Measurements from ENCODE around the gene ARRDC4.
"Not testable (repeated sequence)": the region's sequence is repeated elsewhere in the genome, so short reads cannot be mapped to it uniquely, and the experiment has no call there.

The ARRDC4 gene

DNA sequence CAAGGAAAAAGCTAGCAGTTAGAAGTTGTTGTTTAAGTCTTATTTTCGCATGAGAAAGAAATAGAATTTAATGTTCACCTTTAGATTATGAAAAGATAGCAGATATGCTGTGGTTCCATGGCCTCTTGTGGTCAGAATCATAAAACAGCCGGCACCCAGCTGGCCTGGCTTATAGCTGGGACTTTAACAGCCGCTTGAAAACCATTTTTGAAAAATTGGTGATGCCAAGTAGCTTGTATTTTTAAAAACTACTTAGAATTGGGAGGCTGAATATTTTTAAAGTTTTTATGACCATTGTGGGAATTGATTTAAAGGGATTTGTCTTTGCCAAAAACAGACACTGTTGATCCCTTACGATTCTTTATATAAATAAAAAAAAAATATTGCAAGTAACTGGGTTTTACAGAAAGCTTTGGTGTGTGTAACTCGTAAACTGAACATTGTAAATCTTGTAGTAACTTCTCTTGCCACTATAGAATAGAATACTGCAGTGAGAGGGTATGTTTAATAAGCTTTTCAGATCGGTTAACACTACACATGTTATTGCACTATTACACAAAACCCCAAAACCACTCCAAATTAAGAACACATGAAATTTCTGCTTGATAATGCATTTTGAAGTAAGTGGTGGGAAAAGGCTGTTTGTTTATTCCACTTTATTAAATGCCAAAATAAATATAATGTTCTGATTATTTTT lies 6.6 kb downstream of the ARRDC4 start:
- DNase-seq = no peak

DNA sequence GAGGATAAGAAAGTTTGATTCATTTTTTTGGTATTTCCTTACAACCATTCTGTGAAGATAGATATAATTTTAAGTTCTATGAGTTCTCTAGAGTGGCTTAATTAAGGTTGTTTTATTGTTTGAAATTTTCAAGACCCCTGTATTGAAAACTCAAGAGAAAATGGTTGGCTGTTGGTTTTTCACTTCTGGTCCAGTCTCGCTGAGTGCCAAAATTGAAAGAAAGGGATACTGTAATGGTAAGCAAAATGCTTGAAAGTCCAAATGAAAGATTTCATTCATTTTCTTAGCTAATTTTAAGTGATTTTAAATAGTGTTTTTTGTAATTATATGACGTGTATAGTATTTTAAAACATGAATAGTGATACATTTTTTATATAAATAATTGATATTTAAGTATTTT lies 7.4 kb downstream of the ARRDC4 start:
- DNase-seq = no peak

DNA sequence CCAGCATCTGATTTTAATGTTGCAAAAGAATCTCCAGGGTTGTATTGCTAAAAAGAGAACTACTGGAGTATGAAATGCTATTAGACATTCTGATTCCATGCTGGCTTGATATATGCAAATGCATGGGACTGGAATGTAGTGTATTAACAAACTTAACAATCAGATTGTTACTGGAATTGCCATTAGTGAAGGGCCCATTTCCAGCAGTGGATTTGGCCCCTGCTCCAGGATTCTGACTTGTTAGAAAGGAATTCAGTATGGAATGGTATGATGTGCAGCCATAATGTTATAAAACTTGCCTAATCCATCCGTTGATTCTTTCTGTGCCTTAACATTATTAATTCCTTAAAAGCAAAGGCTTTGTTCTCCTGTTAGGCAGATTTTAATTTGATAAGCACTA lies 7.9 kb downstream of the ARRDC4 start:
- DNase-seq = no peak

DNA sequence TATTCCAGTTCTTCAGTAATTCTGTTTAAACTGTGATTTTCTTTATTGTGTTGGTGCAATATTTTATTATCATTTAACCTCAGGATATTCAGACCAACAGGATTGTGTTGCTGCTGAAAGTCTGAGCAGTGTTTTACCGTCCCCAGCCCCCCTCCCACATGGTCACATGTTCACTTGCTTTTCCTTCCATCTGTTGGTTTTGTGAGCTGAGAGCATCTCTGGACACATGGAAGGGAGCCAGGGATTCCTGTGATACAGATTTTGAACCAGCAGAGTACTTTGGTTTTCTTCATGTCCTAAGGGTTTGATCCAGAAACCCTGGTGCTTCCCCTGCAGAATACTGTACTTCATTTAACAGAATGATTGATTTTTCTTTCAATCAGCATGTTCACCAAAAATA lies 11.9 kb downstream of the ARRDC4 start:
- DNase-seq = no peak

GRCh38 chr15:97976129-97976528 lies 15.6 kb downstream of the ARRDC4 start:
- DNase-seq = no peak

DNA sequence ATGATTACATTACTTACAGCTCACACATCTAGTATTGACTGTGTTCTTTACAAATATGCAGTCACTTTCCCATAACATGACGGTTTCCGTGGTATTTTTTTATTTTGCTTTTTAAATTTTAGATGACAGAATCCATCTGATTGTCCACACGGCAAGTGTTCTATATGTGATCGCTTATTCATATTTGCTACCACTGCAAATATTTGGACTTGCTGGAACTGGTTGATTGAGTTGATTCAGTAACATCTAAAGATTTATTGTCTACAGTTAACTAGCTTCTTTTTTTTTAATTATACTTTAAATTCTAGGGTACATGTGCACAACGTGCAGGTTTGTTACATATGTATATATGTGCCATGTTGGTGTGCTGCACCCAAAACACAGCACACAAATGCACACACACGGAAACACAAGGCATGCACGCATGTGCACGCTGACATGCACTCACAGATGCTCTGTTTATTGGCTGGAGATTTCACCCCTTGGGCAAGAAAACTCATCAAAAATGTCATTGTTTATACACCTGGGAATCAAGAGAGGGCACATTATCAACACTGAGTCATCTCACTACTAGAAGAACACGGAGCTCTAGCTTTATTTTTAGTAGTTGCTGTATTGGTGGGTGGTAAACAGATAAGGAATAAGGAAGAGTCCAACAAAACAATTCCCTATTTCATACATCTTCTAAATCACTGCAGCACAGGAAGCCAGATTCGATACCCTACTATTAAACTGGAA lies 16.4 kb downstream of the ARRDC4 start:
- no peak for DNase-seq

DNA sequence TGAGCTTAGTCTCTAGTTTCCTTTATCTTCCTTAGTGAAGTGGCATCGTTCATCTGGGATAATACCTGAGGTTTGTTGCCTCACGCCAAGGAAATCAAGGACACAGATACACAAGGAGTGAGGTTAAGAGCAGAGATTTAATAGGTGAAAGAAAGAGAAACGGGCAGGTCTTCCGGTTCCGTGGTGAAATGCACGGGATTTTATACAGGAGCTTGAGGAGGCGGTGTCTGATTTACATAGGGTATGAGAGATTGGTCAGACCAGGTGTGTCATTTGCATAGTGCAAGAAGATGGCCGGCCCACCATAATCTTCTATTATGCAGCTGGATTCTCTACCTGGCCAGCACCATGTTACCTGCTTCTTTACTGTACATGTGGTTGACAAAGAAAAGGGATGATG lies 17.2 kb downstream of the ARRDC4 start:
- no peak for DNase-seq

DNA sequence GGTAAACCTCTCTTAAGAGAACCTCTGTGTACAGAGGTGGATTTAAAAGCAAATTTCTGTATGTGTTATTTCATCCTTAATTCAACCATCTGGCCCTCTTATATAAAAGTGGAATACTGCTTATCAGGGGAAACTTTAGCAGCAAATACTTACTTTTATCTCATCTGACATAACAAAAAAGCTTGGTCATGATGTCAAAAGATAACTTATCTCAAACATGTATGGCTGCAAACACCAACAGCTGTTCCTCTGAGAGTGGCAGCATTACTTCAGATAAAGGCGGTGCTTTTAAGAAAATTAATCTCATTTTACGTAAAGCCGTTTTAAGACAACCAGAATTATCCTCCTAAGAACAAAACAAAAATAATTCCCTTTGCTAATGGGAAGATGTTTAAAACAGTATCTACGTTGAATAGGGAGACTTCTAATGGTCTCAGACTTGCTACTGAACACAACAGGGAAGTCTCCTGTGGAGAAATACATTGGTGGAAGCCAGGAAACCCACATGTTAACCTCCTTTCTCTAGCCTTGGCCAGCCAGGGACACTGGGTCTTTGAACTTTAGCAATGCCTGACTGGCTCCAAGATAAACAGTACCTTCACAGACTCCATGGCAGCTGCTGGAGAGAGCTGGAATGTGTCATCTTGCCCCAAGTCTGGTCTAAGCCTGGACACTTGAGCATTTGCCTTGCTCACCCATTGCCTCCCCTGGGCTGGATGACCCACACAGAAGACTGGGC lies 18.1 kb downstream of the ARRDC4 start:
- no peak for DNase-seq

- DNase-seq = no peak
These were observed 18.6 kb downstream of the ARRDC4 start for GRCh38 chr15:97979140-97979520.

DNA sequence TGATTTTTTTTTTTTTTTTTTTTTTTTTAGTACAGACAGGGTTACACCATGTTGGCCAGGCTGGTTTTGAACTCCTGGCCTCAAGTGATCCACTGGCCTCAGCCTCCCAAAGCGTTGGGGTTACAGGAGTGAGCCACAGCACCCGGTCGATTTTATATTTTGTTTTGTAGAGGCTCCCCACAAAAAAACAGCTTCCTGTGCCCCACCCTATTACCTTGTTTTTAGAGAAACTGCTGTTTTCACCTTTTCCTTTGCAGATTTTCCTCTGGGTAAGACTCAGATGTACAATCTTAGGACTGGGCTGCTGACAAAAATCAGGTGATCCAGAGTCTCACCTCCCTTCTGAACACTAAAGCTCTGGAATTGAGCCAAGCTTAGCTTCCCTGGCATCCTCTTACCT lies 20.6 kb downstream of the ARRDC4 start:
- DNase-seq = no peak

GRCh38 chr15:97981758-97982157 lies 21.3 kb downstream of the ARRDC4 start:
- DNase-seq = no peak

GRCh38 chr15:97984157-97984556 lies 23.7 kb downstream of the ARRDC4 start:
- DNase-seq = no peak

- DNase-seq = not testable (repeated sequence)
These were observed 25.5 kb downstream of the ARRDC4 start for GRCh38 chr15:97985979-97986378.

DNA sequence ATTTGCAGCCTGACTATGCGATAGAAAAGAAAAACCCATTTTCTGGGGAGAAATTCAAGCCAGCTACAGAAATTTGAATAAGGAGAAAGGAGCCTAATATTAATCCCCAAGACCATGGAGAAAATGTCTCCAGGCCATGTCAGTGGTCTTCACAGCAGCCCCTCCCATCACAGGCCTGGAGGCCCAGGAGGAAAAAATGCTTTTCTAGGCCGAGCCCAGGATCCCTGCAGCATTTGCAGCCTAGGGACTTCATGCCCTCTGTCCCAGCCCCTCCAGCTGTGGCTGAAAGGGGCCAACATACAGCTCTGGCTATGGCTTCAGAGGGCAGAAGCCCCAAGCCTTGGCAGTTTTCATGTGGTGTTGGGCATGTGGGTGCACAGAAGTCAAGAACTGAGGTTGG lies 26.3 kb downstream of the ARRDC4 start:
- DNase-seq = no peak

GRCh38 chr15:97989299-97989698 lies 28.8 kb downstream of the ARRDC4 start:
- no peak for DNase-seq

DNA sequence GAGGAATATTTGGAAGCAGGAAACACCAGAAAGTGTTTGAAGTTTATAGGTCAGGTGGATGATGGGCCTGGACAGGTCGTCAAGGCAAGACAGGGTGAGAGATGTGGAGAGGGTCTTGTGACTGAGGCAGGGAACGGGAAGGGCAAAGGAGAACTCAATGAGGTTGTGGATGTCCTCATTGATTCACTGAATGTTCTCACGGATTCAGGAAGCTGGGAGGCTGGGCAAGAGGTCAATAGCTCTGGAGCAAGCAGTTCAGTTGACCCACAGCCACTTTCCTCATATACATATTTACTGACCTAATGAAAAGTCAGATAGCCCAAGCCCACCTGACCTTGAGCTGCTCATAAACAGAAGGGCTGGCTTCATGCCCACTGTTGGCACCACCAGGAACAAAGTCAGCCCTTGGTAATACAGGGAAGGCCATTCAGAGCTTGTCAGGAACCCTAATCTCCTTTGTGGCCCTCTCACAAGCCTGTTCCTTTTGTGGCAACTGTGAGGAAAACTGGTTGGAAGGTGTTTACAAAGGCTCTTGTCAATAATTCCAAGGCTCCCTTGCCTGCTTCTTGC lies 31.6 kb downstream of the ARRDC4 start:
- DNase-seq = no peak

DNA sequence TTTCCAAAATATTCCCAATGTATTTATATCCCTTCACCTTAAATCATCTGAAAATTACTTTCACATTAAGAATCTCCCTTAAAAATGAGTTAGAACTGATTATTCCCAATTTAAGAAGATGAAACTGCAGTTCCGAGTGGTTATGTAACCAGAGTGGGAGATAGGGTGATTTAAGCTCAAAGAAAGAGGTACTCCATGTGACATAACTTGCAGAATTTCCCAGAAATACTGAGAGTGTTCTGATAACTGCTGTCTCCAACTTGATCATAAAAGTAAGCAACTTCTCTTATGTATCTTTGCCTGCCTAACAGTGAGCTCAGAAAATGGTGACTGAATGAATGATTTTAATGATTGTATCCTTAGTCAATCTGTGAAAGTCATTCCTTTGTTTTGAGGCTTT lies 32.3 kb downstream of the ARRDC4 start:
- no peak for DNase-seq

DNA sequence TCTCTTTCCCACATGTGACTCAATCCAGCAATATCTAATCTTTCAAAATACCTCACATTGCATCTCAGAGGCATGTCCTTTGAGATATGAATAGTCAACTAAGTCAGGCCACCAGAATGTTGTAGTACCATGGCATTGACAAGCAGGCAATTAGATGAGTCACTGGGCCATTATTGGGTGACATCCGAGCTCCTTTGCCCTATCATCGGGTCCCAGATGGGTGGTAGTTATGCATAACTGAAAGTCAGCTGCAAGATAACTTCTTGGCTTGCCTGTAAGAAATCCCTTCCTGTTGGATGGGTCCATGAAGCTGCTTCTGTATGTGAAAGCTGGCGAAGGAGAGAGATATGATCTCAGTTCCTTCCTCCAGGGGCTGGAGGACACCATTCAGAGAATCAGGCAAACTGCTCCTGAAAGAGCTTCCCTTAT lies 32.8 kb downstream of the ARRDC4 start:
- DNase-seq = no peak

- no peak for DNase-seq
These were observed 33.7 kb downstream of the ARRDC4 start for GRCh38 chr15:97994236-97994635.

DNA sequence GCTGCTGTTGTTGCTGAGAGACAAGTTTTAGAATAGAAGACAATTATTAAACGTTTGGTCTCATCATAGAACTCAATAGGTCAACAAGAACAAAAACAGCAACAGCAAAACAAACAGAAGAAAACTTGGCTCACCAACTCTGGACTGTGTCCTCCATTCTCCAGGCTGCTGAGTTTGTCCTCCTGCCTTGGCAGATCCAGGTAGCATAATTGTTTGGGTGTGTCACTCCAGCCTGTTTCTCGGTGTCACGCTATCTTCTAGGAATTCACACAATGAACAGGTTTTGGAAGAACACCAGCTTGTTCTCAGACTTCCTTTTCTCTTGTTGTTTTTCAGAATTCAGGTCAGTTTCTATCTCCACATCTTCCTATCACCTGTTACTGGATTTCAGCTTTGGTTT lies 34.7 kb downstream of the ARRDC4 start:
- DNase-seq = no peak

DNA sequence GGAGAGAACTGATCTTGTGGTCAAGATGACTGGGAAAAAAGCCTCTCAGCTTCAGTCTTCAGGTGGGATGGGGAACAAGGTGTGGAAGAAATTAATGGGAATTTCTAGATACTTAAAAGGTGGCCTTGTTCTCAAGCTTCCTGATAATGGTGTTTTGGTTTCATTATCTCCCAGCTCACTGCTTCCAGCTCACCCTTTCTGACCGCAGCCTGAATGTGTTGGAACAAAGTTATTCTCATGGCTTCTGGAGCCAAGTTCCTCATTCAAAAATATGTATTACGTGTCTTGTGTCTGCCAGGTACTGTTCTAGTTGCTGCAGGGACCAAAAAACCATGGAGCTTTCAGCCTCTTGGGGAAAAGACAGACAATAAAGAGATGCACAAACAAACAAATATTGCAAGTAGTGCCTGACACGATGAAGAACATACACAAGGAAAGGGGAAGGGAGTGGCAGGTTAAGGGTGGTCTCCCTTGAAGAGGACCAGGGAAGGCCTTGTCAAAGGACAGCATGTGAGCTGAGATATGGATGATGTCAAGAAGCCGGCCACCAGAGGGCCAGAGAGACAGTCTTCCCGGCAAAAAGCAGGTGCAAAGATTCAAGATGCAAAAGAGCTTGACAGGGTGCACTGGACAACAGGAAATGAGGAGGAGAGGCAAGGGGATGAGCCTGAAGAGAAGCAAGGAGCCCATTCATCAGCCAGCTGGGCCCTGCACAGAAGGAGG lies 35.5 kb downstream of the ARRDC4 start:
- no peak for DNase-seq

- no peak for DNase-seq
These were observed 38.0 kb downstream of the ARRDC4 start for GRCh38 chr15:97998307-97999071.

Data from amniotic stem cell (primary cell).